SK-N-MC (cell line): ENCODE measurements around the gene NHSL2.
A peak's percentile ranks its signal among the peaks of the same experiment; 100 is the strongest.

Experiments used
- DNase-seq: peaks from one replicate; pipeline ENCODE4 v3.0.0-alpha.2; 2011; ENCODE audit warnings: low read depth, low spot score
- H3K27ac ChIP-seq: fragments of 200-600 bp; sonication (generic); 2 replicates; pipeline ENCODE4 v1.5.1; 2016; ENCODE audit warnings: mixed run types
- H3K36me3 ChIP-seq: fragments of 200-600 bp; sonication (generic); 2 replicates; pipeline ENCODE4 v1.6.1; 2017; ENCODE audit warnings: antibody characterized with exemption, low read length, mixed read lengths; ENCODE audit not compliant: insufficient read depth
- H3K4me3 ChIP-seq: fragments of 200-600 bp; sonication (generic); 2 replicates; pipeline ENCODE4 v1.5.1; 2016
- H3K9ac ChIP-seq: fragments of 200-600 bp; sonication (generic); 2 replicates; pipeline ENCODE4 v1.8.0; 2017; ENCODE audit warnings: mixed run types, mixed read lengths; ENCODE audit not compliant: insufficient read length
- H3K9me3 ChIP-seq: fragments of 200-600 bp; sonication (generic); 2 replicates; pipeline ENCODE4 v1.6.1; 2017; ENCODE audit warnings: low read depth, mild to moderate bottlenecking, antibody characterized with exemption, low read length, moderate library complexity, mixed read lengths
- EZH2 ChIP-seq: fragments of 200-600 bp; sonication (generic); IDR thresholded peaks from one replicate; pipeline ENCODE4 v1.6.1; 2017; ENCODE audit warnings: antibody characterized with exemption
- FOXP2 ChIP-seq: optimal IDR thresholded peaks from 2 replicates; pipeline ENCODE3; 2011; ENCODE audit warnings: mild to moderate bottlenecking, moderate library complexity; ENCODE audit not compliant: insufficient read depth; ENCODE audit errors: extremely low read length, control extremely low read depth
- POLR2AphosphoS5 ChIP-seq: IDR thresholded peaks from 2 replicates; pipeline ENCODE4 v1.6.1; 2012; ENCODE audit warnings: mild to moderate bottlenecking, low read depth, low read length, borderline replicate concordance

NHSL2 gene

GRCh38 chrX:72181178-72182125, 270.8 kb downstream of the NHSL2 start, which contains the start of gene PIN4:
Gene PIN4 (plus strand): TSS chrX:72181757. CDS start chrX:72181786, 29 bp downstream.
- H3K36me3 ChIP-seq, result no peaks in the 10 kb centered on the region
- H3K4me3 ChIP-seq, result peak within 1 kb of the TSS; percentile 90
- peak within 1 kb of the TSS; percentile 95 for H3K9ac ChIP-seq
- H3K9me3 ChIP-seq, result no peaks in the 10 kb centered on the region
- TF ChIP-seq FOXP2 (no peak), EZH2 (no peak), POLR2AphosphoS5 (peak; percentile 38; the same call in 1 of the 2 replicates)
- H3K27ac ChIP-seq, result peak within 1 kb of the TSS; percentile 90
- peak; percentile 90 for DNase-seq

- no peak overlapping the region for H3K27ac ChIP-seq
- no peak overlapping the region for H3K9ac ChIP-seq
- no peak for DNase-seq
- H3K9me3 ChIP-seq, result no peaks in the 10 kb centered on the region
- H3K4me3 ChIP-seq, result peak overlapping the region; percentile 90; the same call in 1 of the 2 replicates
- no peaks in the 10 kb centered on the region for H3K36me3 ChIP-seq
- no peak for TF ChIP-seq FOXP2
- no peak for TF ChIP-seq EZH2
- TF ChIP-seq POLR2AphosphoS5, result no peak
Observed at GRCh38 chrX:72182924-72183323, 272.3 kb downstream of the NHSL2 start.

DNA sequence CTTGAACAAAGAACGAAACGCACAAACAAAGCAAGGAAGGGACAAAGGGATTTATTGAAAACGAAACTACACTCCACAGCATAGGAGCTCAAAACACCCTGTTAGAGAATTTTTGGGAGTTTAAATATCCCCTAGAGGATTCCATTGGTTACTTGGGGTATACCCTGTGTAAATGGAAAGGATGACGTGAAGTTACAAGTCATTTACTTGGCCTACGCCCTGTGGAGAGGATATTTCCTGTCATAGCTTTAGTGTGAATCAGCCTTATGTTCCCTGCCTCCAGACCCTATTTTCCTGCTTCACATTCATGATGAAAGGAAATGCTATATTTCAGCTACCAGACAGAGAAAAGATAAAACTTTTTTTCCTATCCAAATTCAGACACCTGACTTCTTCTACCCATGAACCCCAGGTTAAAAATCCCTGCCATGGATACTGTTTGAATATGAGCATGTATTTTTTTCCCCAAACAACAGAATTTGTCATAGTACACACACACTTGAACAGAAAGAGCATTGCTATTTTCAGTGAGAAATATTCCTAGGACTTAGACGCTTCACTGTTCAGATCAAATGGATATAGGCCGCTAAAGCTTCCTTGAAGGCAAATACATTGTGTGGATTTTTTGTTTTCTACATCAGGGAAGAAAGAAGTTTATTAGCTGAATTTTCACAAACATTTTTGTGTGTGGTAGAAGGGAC, 291.3 kb downstream of the NHSL2 start:
- no peak overlapping the region for H3K9ac ChIP-seq
- TF ChIP-seq FOXP2 (no peak), POLR2AphosphoS5 (no peak), EZH2 (no peak)
- no peak for DNase-seq

More for the DNA sequence above, 291.3 kb downstream of the NHSL2 start:
- peaks cover 11% of the 10 kb centered on the region; the same call in 1 of the 2 replicates for H3K36me3 ChIP-seq
- no peak overlapping the region for H3K27ac ChIP-seq
- H3K9me3 ChIP-seq, result no peaks in the 10 kb centered on the region
- H3K4me3 ChIP-seq, result no peak overlapping the region
